GM06990 (cell line): ENCODE data around the gene FBLN2.

Source experiments
- DNase-seq: peaks from one replicate; pipeline ENCODE4 v3.0.0-alpha.2; 2011; ENCODE audit not compliant: insufficient read length; ENCODE audit errors: extremely low read depth
- H3K27me3 ChIP-seq: replicated peaks from 2 replicates; pipeline ENCODE4 v1.6.0; 2011; ENCODE audit warnings: low read length; ENCODE audit not compliant: control insufficient read depth, insufficient read depth
- H3K36me3 ChIP-seq: 2 replicates; pipeline ENCODE4 v1.5.1; 2011; ENCODE audit warnings: low read length; ENCODE audit not compliant: control insufficient read depth, insufficient read depth
- H3K4me3 ChIP-seq: replicated peaks from 2 replicates; pipeline ENCODE4 v1.5.1; 2011; ENCODE audit warnings: low read depth, mild to moderate bottlenecking, control low read depth, low read length
- CTCF ChIP-seq: IDR thresholded peaks from 2 replicates; pipeline ENCODE4 v1.5.1; 2011; ENCODE audit warnings: low read length, control low read depth, mild to moderate bottlenecking, inconsistent platforms; ENCODE audit not compliant: insufficient read depth, poor library complexity, severe bottlenecking

Gene FBLN2

GRCh38 chr3:13578251-13578650 is 29.3 kb downstream of the FBLN2 start:
- H3K36me3 ChIP-seq: no peaks in the 10 kb centered on the region
- TF ChIP-seq CTCF: no peak
- no peak for DNase-seq
- no peak overlapping the region for H3K4me3 ChIP-seq
- H3K27me3 ChIP-seq: no peaks in the 10 kb centered on the region; the same call in 1 of the 2 replicates

- DNase-seq: no peak
- Histone ChIP-seq H3K4me3 (no peak overlapping the region), H3K36me3 (no peaks in the 10 kb centered on the region), H3K27me3 (no peaks in the 10 kb centered on the region; the same call in 1 of the 2 replicates)
- TF ChIP-seq CTCF: no peak
Measured at GRCh38 chr3:13579063-13579462, 30.1 kb downstream of the FBLN2 start.

DNA sequence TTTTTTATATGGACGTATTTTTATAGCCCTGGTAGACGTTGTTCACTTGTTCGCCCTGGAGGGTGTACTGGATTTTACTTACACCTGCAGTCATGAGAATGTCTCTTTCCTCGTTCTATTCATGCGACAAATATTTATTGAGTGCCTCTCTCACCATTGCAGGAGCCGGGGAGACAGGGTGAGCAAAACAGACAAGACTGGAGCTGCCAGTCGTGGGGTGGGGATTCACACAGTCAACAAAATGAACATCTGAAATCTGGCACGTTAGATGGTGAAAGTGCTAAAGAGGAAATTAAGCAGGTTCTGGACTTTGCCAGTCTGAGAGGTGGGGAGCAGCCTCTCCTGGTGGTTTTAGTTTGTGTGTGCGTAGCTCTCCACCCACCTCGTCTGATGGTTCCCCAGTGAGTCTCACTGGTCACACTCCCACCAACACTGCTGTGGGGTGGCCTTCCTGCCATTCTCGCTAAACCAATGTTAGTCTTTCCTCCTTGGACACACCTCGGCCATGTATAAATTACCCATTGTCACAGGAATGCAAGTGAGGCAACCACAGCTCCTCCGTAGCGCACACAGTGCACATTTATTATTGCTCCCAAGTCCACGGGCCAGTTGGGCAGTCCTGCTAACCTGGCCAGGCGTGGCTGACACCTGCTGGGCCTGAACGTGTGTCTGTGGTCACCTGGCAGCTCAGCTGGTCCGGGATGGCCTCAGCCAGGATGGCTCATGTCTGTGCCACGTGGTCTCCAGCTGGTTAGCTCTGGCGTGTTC is 31.5 kb downstream of the FBLN2 start:
- no peak for TF ChIP-seq CTCF
- no peak for DNase-seq
- no peaks in the 10 kb centered on the region; the same call in none of the 2 replicates for H3K27me3 ChIP-seq
- H3K4me3 ChIP-seq: no peak overlapping the region
- H3K36me3 ChIP-seq: no peaks in the 10 kb centered on the region

DNA sequence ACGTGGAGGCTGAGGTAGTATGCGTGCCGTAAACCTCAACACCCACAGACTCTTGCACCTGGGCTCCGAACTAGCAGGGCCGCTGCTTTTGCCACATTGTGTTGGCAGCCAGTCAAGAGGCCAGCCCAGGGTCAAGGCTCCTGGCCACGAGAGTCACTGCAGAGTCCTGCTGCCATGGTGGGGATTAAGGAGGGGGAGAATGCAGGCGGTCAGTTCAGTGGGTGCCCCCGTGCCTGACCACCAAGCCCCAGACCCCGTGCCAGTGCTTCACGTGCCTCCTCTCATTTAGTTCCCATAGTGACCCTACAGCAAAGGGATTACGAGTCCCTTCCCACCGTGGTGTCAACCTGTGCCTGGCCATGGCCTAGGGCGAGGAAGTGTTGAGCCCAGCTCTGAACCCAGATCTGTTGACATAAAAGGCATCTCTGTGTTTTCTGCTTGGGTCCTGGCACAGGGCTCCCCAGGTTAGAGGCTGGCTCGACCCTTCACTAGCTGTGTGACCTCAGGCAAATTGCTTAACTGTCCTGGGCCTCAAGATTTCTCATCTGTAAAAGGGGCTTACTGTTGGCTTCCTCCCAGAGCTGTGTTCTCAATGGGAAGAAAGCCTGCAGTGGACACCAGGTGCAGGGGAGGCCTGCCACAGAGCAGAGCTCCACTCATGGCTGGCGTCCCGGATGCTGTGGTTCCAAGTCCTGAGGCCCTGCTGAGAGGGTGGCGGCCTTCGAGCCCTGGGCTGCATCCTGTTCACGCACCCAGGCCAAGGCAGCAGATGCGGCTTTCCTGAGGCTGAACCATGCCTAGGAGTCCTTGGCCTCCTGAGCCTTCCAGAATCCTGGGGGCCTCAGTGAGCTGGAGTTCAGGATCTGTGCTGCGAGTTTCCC is 32.8 kb downstream of the FBLN2 start:
- no peak for DNase-seq
- TF ChIP-seq CTCF: no peak

GRCh38 chr3:13582366-13583250 is 33.7 kb downstream of the FBLN2 start:
- no peak for DNase-seq
- Histone ChIP-seq H3K36me3 (no peaks in the 10 kb centered on the region), H3K27me3 (no peaks in the 10 kb centered on the region; the same call in none of the 2 replicates), H3K4me3 (no peak overlapping the region)
- no peak for TF ChIP-seq CTCF

More for the DNA sequence above, 32.8 kb downstream of the FBLN2 start:
- Histone ChIP-seq H3K36me3 (no peaks in the 10 kb centered on the region), H3K4me3 (no peak overlapping the region), H3K27me3 (no peaks in the 10 kb centered on the region; the same call in none of the 2 replicates)
